IMR-90 (cell line): ENCODE results near the gene DUSP3. TPM values are rescaled to one million over a fixed set of nuclear protein-coding genes. Genes with fewer than 3 reads are reported as not detected.

Source experiments
- ATAC-seq: fragments of 200-7000 bp; cut with Tn5 transposase; 2 replicates; pipeline ENCODE4 v1.9.1; 2020; ENCODE audit warnings: low read depth, mild to moderate bottlenecking, moderate library complexity
- BruUV-seq: library from RNA; stranded (reverse); fragments of 400-500 nt; replicated peaks from 2 replicates; lab custom pipeline; 2021; lab: Mats Ljungman, UMichigan
- CTCF ChIA-PET: fragments of 300-600 bp; formaldehyde crosslinking; extraction: SDS; loops from one replicate; lab custom pipeline; 2021; ENCODE audit warnings: antibody characterized with exemption; lab: Yijun Ruan, JAX
- POLR2A ChIA-PET: fragments of 300-600 bp; sonication (Branson Sonifier 250); formaldehyde crosslinking; loops from one replicate; lab custom pipeline; 2022; ENCODE audit warnings: antibody characterized with exemption; ENCODE audit not compliant: unreplicated experiment; lab: Charles Lee
- DNase-seq: peaks from one replicate; pipeline ENCODE4 v3.0.0; 2013
- H2AFZ ChIP-seq: replicated peaks from 2 replicates; pipeline ENCODE3; 2013; ENCODE audit warnings: low read length, mild to moderate bottlenecking; ENCODE audit not compliant: poor library complexity
- H2AK5ac ChIP-seq: 2 replicates; pipeline ENCODE4 v1.6.1; 2013; ENCODE audit warnings: low read depth, low read length, inconsistent platforms
- H2AK9ac ChIP-seq: replicated peaks from 2 replicates; pipeline ENCODE3; 2013; ENCODE audit warnings: mild to moderate bottlenecking, low read depth, low read length, moderate library complexity; ENCODE audit not compliant: poor library complexity
- H2BK120ac ChIP-seq: 2 replicates; pipeline ENCODE4 v1.6.1; 2013; ENCODE audit warnings: low read depth, low read length, inconsistent platforms
- H2BK15ac ChIP-seq: 3 replicates; pipeline ENCODE4 v1.6.1; 2013; ENCODE audit warnings: low read depth, low read length, inconsistent platforms
- H2BK20ac ChIP-seq: 2 replicates; pipeline ENCODE4 v1.6.1; 2013; ENCODE audit warnings: low read depth, mild to moderate bottlenecking, inconsistent platforms, low read length, moderate library complexity
- H2BK5ac ChIP-seq: 2 replicates; pipeline ENCODE4 v1.6.1; 2013; ENCODE audit warnings: mild to moderate bottlenecking, low read depth, low read length, inconsistent platforms; ENCODE audit not compliant: poor library complexity, severe bottlenecking
- H3K14ac ChIP-seq: replicated peaks from 2 replicates; pipeline ENCODE4 v1.6.1; 2013; ENCODE audit warnings: low read depth, low read length, inconsistent platforms
- H3K18ac ChIP-seq: 2 replicates; pipeline ENCODE4 v1.6.1; 2013; ENCODE audit warnings: low read depth, low read length, control low read depth
- H3K23ac ChIP-seq: 2 replicates; pipeline ENCODE4 v1.6.1; 2013; ENCODE audit warnings: low read depth, low read length, inconsistent platforms
- H3K27ac ChIP-seq: 2 replicates; pipeline ENCODE4 v1.5.1; 2013; ENCODE audit warnings: mild to moderate bottlenecking, control low read depth, low read length; ENCODE audit not compliant: insufficient read depth
- H3K27me3 ChIP-seq: 2 replicates; pipeline ENCODE4 v1.6.1; 2013; ENCODE audit warnings: low read length; ENCODE audit not compliant: control insufficient read depth, insufficient read depth
- H3K36me3 ChIP-seq: 2 replicates; pipeline ENCODE4 v1.6.1; 2013; ENCODE audit warnings: low read length, mixed read lengths; ENCODE audit not compliant: control insufficient read depth, insufficient read depth
- H3K4ac ChIP-seq: 2 replicates; pipeline ENCODE4 v1.6.1; 2013; ENCODE audit warnings: low read depth, low read length, inconsistent platforms
- H3K4me1 ChIP-seq: 2 replicates; pipeline ENCODE4 v1.6.1; 2013; ENCODE audit warnings: low read length, mixed read lengths; ENCODE audit not compliant: control insufficient read depth, insufficient read depth
- H3K4me2 ChIP-seq: 2 replicates; pipeline ENCODE4 v1.6.1; 2013; ENCODE audit warnings: low read depth, mild to moderate bottlenecking, control low read depth, low read length, moderate library complexity
- H3K4me3 ChIP-seq: 2 replicates; pipeline ENCODE4 v1.5.1; 2013; ENCODE audit warnings: low read depth, mild to moderate bottlenecking, control low read depth, low read length, moderate library complexity; ENCODE audit not compliant: insufficient read depth
- H3K56ac ChIP-seq: 2 replicates; pipeline ENCODE4 v1.6.1; 2013; ENCODE audit warnings: low read length, inconsistent platforms; ENCODE audit not compliant: insufficient read depth; ENCODE audit errors: extremely low read depth
- H3K79me1 ChIP-seq, 2 experiments: 2 replicates each; pipeline ENCODE4 v1.6.1; 2013; ENCODE audit warnings: low read length in 2 of 2, inconsistent platforms in 1 of 2, low read depth in 1 of 2
- H3K9ac ChIP-seq: 2 replicates; pipeline ENCODE4 v1.6.1; 2013; ENCODE audit warnings: low read depth, low read length, control low read depth
- H3K9me1 ChIP-seq: 2 replicates; pipeline ENCODE4 v1.6.1; 2013; ENCODE audit warnings: low read length, inconsistent platforms; ENCODE audit not compliant: insufficient read depth
- H3K9me3 ChIP-seq: 2 replicates; pipeline ENCODE4 v1.6.1; 2013; ENCODE audit warnings: low read length; ENCODE audit not compliant: control insufficient read depth, insufficient read depth
- H4K20me1 ChIP-seq: 2 replicates; pipeline ENCODE4 v1.6.1; 2013; ENCODE audit warnings: low read length, inconsistent platforms; ENCODE audit not compliant: insufficient read depth
- H4K5ac ChIP-seq: 2 replicates; pipeline ENCODE4 v1.6.1; 2013; ENCODE audit warnings: mild to moderate bottlenecking, low read depth, low read length, control low read depth
- H4K8ac ChIP-seq, 2 experiments: 2 replicates each; pipeline ENCODE4 v1.6.1; 2013; ENCODE audit warnings: low read depth in 2 of 2, low read length in 2 of 2, control low read depth in 1 of 2, inconsistent platforms in 1 of 2
- H4K91ac ChIP-seq: 2 replicates; pipeline ENCODE4 v1.6.1; 2013; ENCODE audit warnings: low read depth, low read length, inconsistent platforms; ENCODE audit not compliant: insufficient read depth
- CEBPB ChIP-seq: IDR thresholded peaks from 2 replicates; pipeline ENCODE4 v1.6.1; 2012; ENCODE audit warnings: low read depth, low read length, improper control_type of control experiment
- MXI1 ChIP-seq: IDR thresholded peaks from 2 replicates; pipeline ENCODE4 v1.6.1; 2012; ENCODE audit warnings: low read depth, mild to moderate bottlenecking, low read length, moderate library complexity, borderline replicate concordance
- RCOR1 ChIP-seq: IDR thresholded peaks from 2 replicates; pipeline ENCODE4 v1.6.1; 2012; ENCODE audit warnings: mild to moderate bottlenecking, low read length, improper control_type of control experiment; ENCODE audit not compliant: insufficient replicate concordance
- RFX5 ChIP-seq: IDR thresholded peaks from 2 replicates; pipeline ENCODE4 v1.8.0; 2012; ENCODE audit warnings: low read depth, mild to moderate bottlenecking, low read length, moderate library complexity
- WGBS, 2 experiments: methylation state at CpG; one replicate each; pipeline versions ENCODE4 v1.1.5 to v1.1.7; 2013; ENCODE audit warnings: missing lambda C conversion rate in 2 of 2; ENCODE audit not compliant: insufficient read length in 1 of 2; ENCODE audit errors: extremely low coverage in 2 of 2; 5-methylcytosine and 5-hydroxymethylcytosine counted together
- dilution Hi-C: fragments of 300-500 bp; cut with HindIII; formaldehyde crosslinking; loops from one replicate; pipeline ENCODE4 v1.14.3; 2018; ENCODE audit warnings: low sequenced_read_pairs; ENCODE audit not compliant: unreplicated experiment
- in situ Hi-C: fragments of 300-500 bp; cut with MboI; formaldehyde crosslinking; loops from 3 replicates; pipeline ENCODE4 v1.14.3; 2019; ENCODE audit warnings: low sequenced_read_pairs, inconsistent platforms, mixed read lengths
- intact Hi-C: fragments of 100-400 bp; cut with micrococcal nuclease; formaldehyde crosslinking; loops from 2 replicates; pipeline ENCODE4 v1.10.0; 2022
- polyA plus RNA-seq, 3 experiments: library from polyadenylated mRNA; depleted of rRNA; stranded (reverse); fragments of >200 nt; gene quantifications; 2 replicates each; pipeline ENCODE4 v1.2.3, GENCODE V29; 2012; ENCODE audit warnings: low replicate concordance in 1 of 3
- total RNA-seq: library from RNA; depleted of rRNA; stranded (reverse); fragments of >200 nt; gene quantifications from 2 replicates; pipeline ENCODE4 v1.2.3, GENCODE V29; 2012

The DUSP3 gene
- total and polyA plus RNA-seq, 2 of the 4 experiments (the other 2 are of a cell fraction), result 33.3 to 40.9 TPM

GRCh38 chr17:43816336-43817320 is 37.9 kb upstream of the DUSP3 start (continued):
- TF ChIP-seq RFX5 (no peak), RCOR1 (no peak)

GRCh38 chr17:43814714-43815113 is 35.9 kb upstream of the DUSP3 start:
- dilution Hi-C loops, result no loop called here
- POLR2A ChIA-PET, result no interaction called here
- H3K9ac ChIP-seq, result no peak overlapping the region

More at GRCh38 chr17:43814714-43815113, 35.9 kb upstream of the DUSP3 start:
- Histone ChIP-seq H3K4ac (peak overlapping the region; percentile 66), H2AK5ac (peak overlapping the region; percentile 70; the same call in 1 of the 2 replicates), H3K27ac (0 out of 2 replicates have a peak overlapping the region, but pooled peaks have one; percentile 5), H3K4me3 (no peak overlapping the region), H3K27me3 (no peaks in the 10 kb centered on the region), H4K5ac (peak overlapping the region; percentile 70), H3K4me2 (peak overlapping the region; percentile 52; the same call in 1 of the 2 replicates), H3K56ac (no peak overlapping the region), H3K18ac (0 out of 2 replicates have a peak overlapping the region, but pooled peaks have one; percentile 34), H3K36me3 (peaks cover 24% of the 10 kb centered on the region), H2BK5ac (peak overlapping the region; percentile 48), H3K9me1 (peaks cover 11% of the 10 kb centered on the region; the same call in 1 of the 2 replicates), H3K23ac (no peak overlapping the region), H4K91ac (0 out of 2 replicates have a peak overlapping the region, but pooled peaks have one; percentile 33), H2BK20ac (peak overlapping the region; percentile 30; the same call in 1 of the 2 replicates), H2BK15ac (no peak overlapping the region), H3K79me1 (peaks cover 3 to 12% of the 10 kb centered on the region in 2 experiments; a peak in 1 of 4 replicates), H4K8ac (peak overlapping the region in 1 of 2 experiments; percentile 49; a peak in 1 of 4 replicates), H2AK9ac (no peak overlapping the region), H2AFZ (no peak overlapping the region), H3K14ac (0 out of 2 replicates have a peak overlapping the region, but pooled peaks have one; percentile 29), H3K4me1 (peaks cover 6% of the 10 kb centered on the region), H2BK120ac (peak overlapping the region; percentile 68; the same call in 1 of the 2 replicates), H3K9me3 (no peaks in the 10 kb centered on the region), H4K20me1 (no peaks in the 10 kb centered on the region)
- no TSS peak for BruUV-seq
- no peak for TF ChIP-seq MXI1
- TF ChIP-seq CEBPB, result peak; percentile 75
- peak; percentile 86 for ATAC-seq
- intact Hi-C loops, result no loop called here
- in situ Hi-C loops, result no loop called here
- WGBS, 2 experiments, result no CpG with 5 or more reads among the region's 1 CpG
- CTCF ChIA-PET, result no interaction called here
- DNase-seq, result peak; percentile 77
